ENCODE data around the gene AHNAK2.

Gene AHNAK2

GRCh38 chr14:104999361-104999760 is 21.2 kb upstream of the AHNAK2 start:
- Histone ChIP-seq H3K36me3 (replicated peaks in 1 of 2; ENCODE audit: control insufficient read depth in 2 of 2, insufficient read depth in 2 of 2, low read length in 2 of 2) (peaks cover 11 to 22% of the 10 kb centered on the region in 2 donors), H3K4me1 (ENCODE audit: control insufficient read depth in 2 of 2, insufficient read depth in 1 of 2, low read depth in 1 of 2, low read length in 2 of 2) (no peaks in the 10 kb centered on the region), H3K9ac (ENCODE audit: low read depth, low read length, poor library complexity) (peak overlapping the region; percentile 24), H2BK12ac (ENCODE audit: low read length) (no peak overlapping the region), H3K4me2 (ENCODE audit: insufficient read depth, low read length, poor library complexity, severe bottlenecking) (no peak overlapping the region), H4K8ac (ENCODE audit: low read depth, low read length) (no peak overlapping the region), H2BK120ac (ENCODE audit: low read depth, low read length) (no peak overlapping the region), H2BK5ac (ENCODE audit: low read length) (no peak overlapping the region), H2AFZ (ENCODE audit: low read length) (no peak overlapping the region), H3K27me3 (ENCODE audit: control insufficient read depth in 3 of 3, insufficient read depth in 3 of 3, low read depth in 1 of 3, low read length in 3 of 3) (no peaks in the 10 kb centered on the region), H2BK15ac (ENCODE audit: low read length) (no peak overlapping the region), H3K79me1 (ENCODE audit: low read depth, low read length) (peaks cover 11% of the 10 kb centered on the region), H3K4ac (ENCODE audit: low read length) (no peak overlapping the region), H3K14ac (ENCODE audit: low read length) (peak overlapping the region; percentile 79), H3K4me3 (ENCODE audit: low read length in 2 of 2) (no peak overlapping the region), H3K23ac (ENCODE audit: low read depth, low read length, poor library complexity) (no peak overlapping the region), H4K91ac (ENCODE audit: low read depth, low read length, poor library complexity) (no peak overlapping the region), H3K18ac (ENCODE audit: low read length) (peak overlapping the region; percentile 55), H3K27ac (replicated peaks; ENCODE audit: low read length) (no peak overlapping the region), H2AK5ac (ENCODE audit: low read depth, low read length) (no peak overlapping the region), H3K9me3 (replicated peaks in 1 of 2; ENCODE audit: control insufficient read depth in 2 of 2, insufficient read depth in 1 of 2, low read depth in 1 of 2, low read length in 2 of 2) (no peaks in the 10 kb centered on the region)
- no CpG with 5 or more reads among the region's 3 CpGs for WGBS, 2 donors (ENCODE audit: extremely low coverage in 2 of 2, insufficient read length in 2 of 2, insufficient replicate concordance in 1 of 2)
- no peak for DNase-seq (ENCODE audit: low spot score)

DNA sequence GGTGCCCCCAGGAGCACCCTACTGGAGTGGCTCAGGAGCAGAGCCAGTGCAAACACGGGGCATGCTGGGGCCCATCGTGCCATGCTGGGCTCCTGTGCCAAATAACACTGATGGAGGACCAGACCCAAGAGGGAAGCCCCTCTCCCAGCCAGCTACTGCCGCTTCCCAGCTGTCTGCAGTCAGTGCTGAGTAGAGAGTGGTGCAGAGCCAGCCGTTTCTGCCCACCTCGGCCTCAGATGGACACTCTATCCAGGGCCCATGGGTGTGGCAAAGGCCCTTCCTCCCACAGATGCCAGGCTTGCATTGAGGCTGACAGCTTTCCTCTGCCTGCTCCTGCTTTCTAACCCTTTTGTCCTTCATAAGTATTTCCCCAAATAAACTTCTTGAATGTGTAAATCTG is 20.6 kb upstream of the AHNAK2 start:
- no CpG with 5 or more reads among the region's 5 CpGs for WGBS, 2 donors (ENCODE audit: extremely low coverage in 2 of 2, insufficient read length in 2 of 2, insufficient replicate concordance in 1 of 2)

GRCh38 chr14:104996483-104996882 is 18.3 kb upstream of the AHNAK2 start:
- no peak overlapping the region for H2BK15ac ChIP-seq (ENCODE audit: low read length)

More for the DNA sequence above, 20.6 kb upstream of the AHNAK2 start:
- Histone ChIP-seq H3K27ac (replicated peaks; ENCODE audit: low read length) (no peak overlapping the region), H3K23ac (ENCODE audit: low read depth, low read length, poor library complexity) (peak overlapping the region; percentile 85), H2BK120ac (ENCODE audit: low read depth, low read length) (no peak overlapping the region), H3K4ac (ENCODE audit: low read length) (no peak overlapping the region), H2AK5ac (ENCODE audit: low read depth, low read length) (no peak overlapping the region), H3K36me3 (replicated peaks in 1 of 2; ENCODE audit: control insufficient read depth in 2 of 2, insufficient read depth in 2 of 2, low read length in 2 of 2) (peaks cover 11 to 28% of the 10 kb centered on the region in 2 donors), H3K4me3 (ENCODE audit: low read length in 2 of 2) (peak overlapping the region in 1 of 2 donors; percentile 55), H2BK12ac (ENCODE audit: low read length) (no peak overlapping the region), H3K79me1 (ENCODE audit: low read depth, low read length) (peaks cover 11% of the 10 kb centered on the region), H3K14ac (ENCODE audit: low read length) (no peak overlapping the region), H3K9ac (ENCODE audit: low read depth, low read length, poor library complexity) (no peak overlapping the region), H3K4me2 (ENCODE audit: insufficient read depth, low read length, poor library complexity, severe bottlenecking) (no peak overlapping the region), H4K91ac (ENCODE audit: low read depth, low read length, poor library complexity) (no peak overlapping the region), H2AFZ (ENCODE audit: low read length) (no peak overlapping the region), H3K4me1 (ENCODE audit: control insufficient read depth in 2 of 2, insufficient read depth in 1 of 2, low read depth in 1 of 2, low read length in 2 of 2) (no peaks in the 10 kb centered on the region), H2BK15ac (ENCODE audit: low read length) (no peak overlapping the region), H2BK5ac (ENCODE audit: low read length) (no peak overlapping the region), H3K9me3 (replicated peaks in 1 of 2; ENCODE audit: control insufficient read depth in 2 of 2, insufficient read depth in 1 of 2, low read depth in 1 of 2, low read length in 2 of 2) (no peaks in the 10 kb centered on the region), H4K8ac (ENCODE audit: low read depth, low read length) (no peak overlapping the region), H3K27me3 (ENCODE audit: control insufficient read depth in 3 of 3, insufficient read depth in 3 of 3, low read depth in 1 of 3, low read length in 3 of 3) (no peaks in the 10 kb centered on the region), H3K18ac (ENCODE audit: low read length) (peak overlapping the region; percentile 91)
- DNase-seq (ENCODE audit: low spot score), result no peak

GRCh38 chr14:104996032-104996431 is 17.9 kb upstream of the AHNAK2 start:
- peaks cover 22 to 51% of the 10 kb centered on the region in 2 donors for H3K36me3 ChIP-seq (replicated peaks in 1 of 2; ENCODE audit: control insufficient read depth in 2 of 2, insufficient read depth in 2 of 2, low read length in 2 of 2)
- H3K4ac ChIP-seq (ENCODE audit: low read length), result no peak overlapping the region
- no peak overlapping the region for H3K14ac ChIP-seq (ENCODE audit: low read length)
- H3K9ac ChIP-seq (ENCODE audit: low read depth, low read length, poor library complexity), result no peak overlapping the region
- H3K4me2 ChIP-seq (ENCODE audit: insufficient read depth, low read length, poor library complexity, severe bottlenecking), result no peak overlapping the region
- no peak overlapping the region for H3K27ac ChIP-seq (replicated peaks; ENCODE audit: low read length)
- H3K9me3 ChIP-seq (replicated peaks in 1 of 2; ENCODE audit: control insufficient read depth in 2 of 2, insufficient read depth in 1 of 2, low read depth in 1 of 2, low read length in 2 of 2), result peaks cover 0 to 2% of the 10 kb centered on the region in 2 donors
- no peak overlapping the region for H3K23ac ChIP-seq (ENCODE audit: low read depth, low read length, poor library complexity)
- H3K4me1 ChIP-seq (ENCODE audit: control insufficient read depth in 2 of 2, insufficient read depth in 1 of 2, low read depth in 1 of 2, low read length in 2 of 2), result no peaks in the 10 kb centered on the region
- no peak overlapping the region for H3K4me3 ChIP-seq (ENCODE audit: low read length in 2 of 2)
- no peak overlapping the region for H2AFZ ChIP-seq (ENCODE audit: low read length)
- H3K27me3 ChIP-seq (ENCODE audit: control insufficient read depth in 3 of 3, insufficient read depth in 3 of 3, low read depth in 1 of 3, low read length in 3 of 3), result no peaks in the 10 kb centered on the region
- peak overlapping the region; percentile 59 for H2BK5ac ChIP-seq (ENCODE audit: low read length)
- H2BK15ac ChIP-seq (ENCODE audit: low read length), result no peak overlapping the region
- no peak overlapping the region for H2AK5ac ChIP-seq (ENCODE audit: low read depth, low read length)
- no CpG with 5 or more reads among the region's 5 CpGs for whole genome bisulfite sequencing, 2 donors (ENCODE audit: extremely low coverage in 2 of 2, insufficient read length in 2 of 2, insufficient replicate concordance in 1 of 2)
- no peak overlapping the region for H4K8ac ChIP-seq (ENCODE audit: low read depth, low read length)
- H4K91ac ChIP-seq (ENCODE audit: low read depth, low read length, poor library complexity), result no peak overlapping the region
- no peak for DNase-seq (ENCODE audit: low spot score)
- H2BK120ac ChIP-seq (ENCODE audit: low read depth, low read length), result no peak overlapping the region
- H3K18ac ChIP-seq (ENCODE audit: low read length), result no peak overlapping the region
- H3K79me1 ChIP-seq (ENCODE audit: low read depth, low read length), result peaks cover 12% of the 10 kb centered on the region
- no peak overlapping the region for H2BK12ac ChIP-seq (ENCODE audit: low read length)

More at GRCh38 chr14:104996483-104996882, 18.3 kb upstream of the AHNAK2 start:
- Histone ChIP-seq H2BK12ac (ENCODE audit: low read length) (no peak overlapping the region), H4K91ac (ENCODE audit: low read depth, low read length, poor library complexity) (no peak overlapping the region), H3K4me1 (ENCODE audit: control insufficient read depth in 2 of 2, insufficient read depth in 1 of 2, low read depth in 1 of 2, low read length in 2 of 2) (no peaks in the 10 kb centered on the region), H4K8ac (ENCODE audit: low read depth, low read length) (no peak overlapping the region), H3K4me3 (ENCODE audit: low read length in 2 of 2) (no peak overlapping the region), H2AK5ac (ENCODE audit: low read depth, low read length) (no peak overlapping the region), H3K27me3 (ENCODE audit: control insufficient read depth in 3 of 3, insufficient read depth in 3 of 3, low read depth in 1 of 3, low read length in 3 of 3) (no peaks in the 10 kb centered on the region), H3K36me3 (replicated peaks in 1 of 2; ENCODE audit: control insufficient read depth in 2 of 2, insufficient read depth in 2 of 2, low read length in 2 of 2) (peaks cover 20 to 50% of the 10 kb centered on the region in 2 donors), H3K4me2 (ENCODE audit: insufficient read depth, low read length, poor library complexity, severe bottlenecking) (no peak overlapping the region), H3K14ac (ENCODE audit: low read length) (no peak overlapping the region), H3K9ac (ENCODE audit: low read depth, low read length, poor library complexity) (no peak overlapping the region), H2BK120ac (ENCODE audit: low read depth, low read length) (no peak overlapping the region), H3K9me3 (replicated peaks in 1 of 2; ENCODE audit: control insufficient read depth in 2 of 2, insufficient read depth in 1 of 2, low read depth in 1 of 2, low read length in 2 of 2) (peaks cover 0 to 2% of the 10 kb centered on the region in 2 donors), H3K23ac (ENCODE audit: low read depth, low read length, poor library complexity) (no peak overlapping the region), H3K18ac (ENCODE audit: low read length) (no peak overlapping the region), H2BK5ac (ENCODE audit: low read length) (peak overlapping the region; percentile 59), H3K27ac (replicated peaks; ENCODE audit: low read length) (no peak overlapping the region), H3K4ac (ENCODE audit: low read length) (no peak overlapping the region), H3K79me1 (ENCODE audit: low read depth, low read length) (peaks cover 12% of the 10 kb centered on the region), H2AFZ (ENCODE audit: low read length) (no peak overlapping the region)
- DNase-seq (ENCODE audit: low spot score), result no peak
- WGBS, 2 donors (ENCODE audit: extremely low coverage in 2 of 2, insufficient read length in 2 of 2, insufficient replicate concordance in 1 of 2), result no CpG with 5 or more reads among the region's 13 CpGs

Data from neuronal stem cell (in vitro differentiated cells).